Astrocyte of the cerebellum (primary cell): ENCODE data around the gene EMP2.
A peak's percentile ranks its signal among the peaks of the same experiment; 100 is the strongest.

Source experiments
- DNase-seq: peaks from one replicate; pipeline ENCODE4 v3.0.0-alpha.2; 2011; ENCODE audit warnings: low read depth
- H3K4me3 ChIP-seq: 2 replicates; pipeline ENCODE4 v1.5.1; 2011; ENCODE audit warnings: mild to moderate bottlenecking, low read depth, low read length, moderate library complexity
- in situ Hi-C: cut with HindIII; loops from 2 replicates; pipeline ENCODE4 v1.10.0; 2017; ENCODE audit warnings: low sequenced_read_pairs
- TF ChIP-seq, protein P1 (sequence below): IDR thresholded peaks from 2 replicates; pipeline ENCODE4 v1.5.1; 2012; ENCODE audit warnings: low read length, low read depth, moderate library complexity, mild to moderate bottlenecking; ENCODE audit errors: missing control alignments

The EMP2 gene, protein sequence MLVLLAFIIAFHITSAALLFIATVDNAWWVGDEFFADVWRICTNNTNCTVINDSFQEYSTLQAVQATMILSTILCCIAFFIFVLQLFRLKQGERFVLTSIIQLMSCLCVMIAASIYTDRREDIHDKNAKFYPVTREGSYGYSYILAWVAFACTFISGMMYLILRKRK

DNA sequence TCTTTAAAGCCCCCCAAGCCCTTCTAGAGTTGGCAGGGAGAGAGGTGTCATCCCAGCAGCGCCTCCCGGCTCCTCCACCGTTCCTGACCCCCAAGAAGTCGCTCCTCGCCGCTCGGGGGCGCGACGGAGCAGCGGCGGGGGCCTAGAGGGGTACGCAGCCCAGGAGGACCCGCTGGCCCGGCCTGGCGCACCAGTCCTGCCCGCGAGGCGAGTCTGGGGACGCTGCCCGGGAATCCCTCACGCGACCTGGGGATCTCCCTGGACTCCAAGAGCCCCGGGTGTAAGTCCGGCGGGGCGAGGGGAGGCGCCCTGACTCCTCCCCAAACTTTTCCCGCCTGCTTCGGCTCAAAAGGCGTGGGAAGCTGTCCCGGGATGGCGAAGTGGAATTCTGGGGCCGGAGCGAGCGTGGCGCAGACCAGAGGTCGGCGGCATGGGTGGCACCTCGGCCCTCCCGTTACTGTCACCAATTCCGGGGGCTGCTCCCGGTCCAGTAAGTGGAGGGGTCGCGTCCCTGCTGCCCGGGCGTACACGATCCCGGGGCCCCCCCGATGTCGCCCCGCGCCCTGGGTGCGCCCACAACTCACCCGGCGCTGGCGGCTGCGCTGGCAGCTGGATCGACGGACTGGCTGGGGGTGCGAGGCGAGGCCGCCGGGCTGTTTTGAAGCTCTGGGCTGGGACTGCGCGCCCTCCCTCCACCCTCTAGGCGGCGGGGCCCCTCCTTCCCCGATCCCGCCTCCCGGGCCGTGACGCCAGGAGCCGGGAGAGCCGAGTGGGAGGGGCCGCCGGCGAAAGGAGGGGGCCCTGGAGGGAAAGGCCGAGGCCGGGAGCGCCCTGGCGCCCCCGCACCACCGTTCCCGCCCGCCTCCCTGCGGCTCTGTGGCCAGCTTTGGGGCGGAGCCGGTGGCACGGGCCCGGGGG is at the start of gene EMP2:
Gene EMP2, minus strand, starts transcription at position 634 of the 918 bp plus-strand sequence. CDS start 32,981 bp downstream, outside the sequence.
- H3K4me3 ChIP-seq = peak within 1 kb of the TSS; percentile 89
- DNase-seq = no peak
- in situ Hi-C loops = no loop called here
- TF ChIP-seq, protein P1, sequence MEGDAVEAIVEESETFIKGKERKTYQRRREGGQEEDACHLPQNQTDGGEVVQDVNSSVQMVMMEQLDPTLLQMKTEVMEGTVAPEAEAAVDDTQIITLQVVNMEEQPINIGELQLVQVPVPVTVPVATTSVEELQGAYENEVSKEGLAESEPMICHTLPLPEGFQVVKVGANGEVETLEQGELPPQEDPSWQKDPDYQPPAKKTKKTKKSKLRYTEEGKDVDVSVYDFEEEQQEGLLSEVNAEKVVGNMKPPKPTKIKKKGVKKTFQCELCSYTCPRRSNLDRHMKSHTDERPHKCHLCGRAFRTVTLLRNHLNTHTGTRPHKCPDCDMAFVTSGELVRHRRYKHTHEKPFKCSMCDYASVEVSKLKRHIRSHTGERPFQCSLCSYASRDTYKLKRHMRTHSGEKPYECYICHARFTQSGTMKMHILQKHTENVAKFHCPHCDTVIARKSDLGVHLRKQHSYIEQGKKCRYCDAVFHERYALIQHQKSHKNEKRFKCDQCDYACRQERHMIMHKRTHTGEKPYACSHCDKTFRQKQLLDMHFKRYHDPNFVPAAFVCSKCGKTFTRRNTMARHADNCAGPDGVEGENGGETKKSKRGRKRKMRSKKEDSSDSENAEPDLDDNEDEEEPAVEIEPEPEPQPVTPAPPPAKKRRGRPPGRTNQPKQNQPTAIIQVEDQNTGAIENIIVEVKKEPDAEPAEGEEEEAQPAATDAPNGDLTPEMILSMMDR = peak; percentile 71

DNA sequence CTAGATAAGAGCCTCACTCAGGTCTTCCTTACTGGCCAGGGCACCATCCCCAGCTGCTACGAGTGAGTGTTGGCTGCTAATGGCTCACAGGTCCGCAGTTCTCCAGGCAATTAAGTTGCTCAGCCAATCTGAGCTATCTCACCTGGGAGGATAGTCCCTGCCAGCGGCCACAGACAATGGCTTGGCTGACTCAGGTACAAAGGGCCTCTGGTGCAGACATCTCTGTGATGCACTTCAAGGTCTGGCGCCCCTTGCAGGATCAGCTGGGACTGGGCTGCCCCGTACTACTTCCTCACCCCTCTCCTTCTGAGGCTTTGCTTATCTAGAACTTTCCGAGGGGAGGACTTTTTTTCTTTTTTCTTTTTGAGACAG is 49.2 kb upstream of the EMP2 start:
- no peak for DNase-seq
- in situ Hi-C loops = loop anchor here (25.0 kb wide), 1 partner anchor 92 kb away; no protein-coding TSS in a partner anchor
- H3K4me3 ChIP-seq = no peak overlapping the region
- TF ChIP-seq, protein P1 = no peak

DNA sequence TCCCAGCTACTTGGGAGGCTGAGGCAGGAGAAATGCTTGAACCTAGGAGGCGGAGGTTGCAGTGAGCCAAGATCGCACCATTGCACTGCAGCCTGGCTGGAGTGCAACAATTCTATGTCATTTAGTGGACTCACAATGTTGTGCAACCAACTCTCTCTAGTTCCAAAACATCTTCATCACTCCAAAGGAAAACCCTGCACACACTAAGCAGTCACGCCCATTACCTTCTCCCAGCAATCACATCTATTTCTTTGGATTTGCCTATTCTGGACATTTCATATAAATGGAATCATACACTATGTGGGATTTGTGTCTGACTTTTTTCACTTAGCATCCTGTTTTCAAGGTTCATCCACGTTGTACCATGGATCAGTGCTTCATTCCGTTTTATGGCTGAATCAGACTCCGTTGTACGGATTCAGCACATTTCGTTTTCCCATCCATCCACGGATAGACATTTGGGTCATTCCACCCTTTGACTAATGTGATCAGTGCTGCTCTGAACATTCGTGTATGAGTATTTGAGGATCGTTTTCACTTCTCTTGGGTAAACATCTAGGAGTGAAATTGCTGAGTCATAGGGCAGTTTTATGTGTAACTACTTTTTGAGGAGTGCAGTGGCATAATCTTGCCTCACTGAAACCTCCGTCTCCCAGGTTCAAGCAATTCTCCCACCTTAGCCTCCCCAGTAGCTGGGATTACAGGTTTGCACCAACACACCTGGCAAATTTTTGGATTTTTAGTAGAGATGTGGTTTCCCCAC is 45.4 kb upstream of the EMP2 start:
- TF ChIP-seq, protein P1 = no peak
- DNase-seq = no peak

DNA sequence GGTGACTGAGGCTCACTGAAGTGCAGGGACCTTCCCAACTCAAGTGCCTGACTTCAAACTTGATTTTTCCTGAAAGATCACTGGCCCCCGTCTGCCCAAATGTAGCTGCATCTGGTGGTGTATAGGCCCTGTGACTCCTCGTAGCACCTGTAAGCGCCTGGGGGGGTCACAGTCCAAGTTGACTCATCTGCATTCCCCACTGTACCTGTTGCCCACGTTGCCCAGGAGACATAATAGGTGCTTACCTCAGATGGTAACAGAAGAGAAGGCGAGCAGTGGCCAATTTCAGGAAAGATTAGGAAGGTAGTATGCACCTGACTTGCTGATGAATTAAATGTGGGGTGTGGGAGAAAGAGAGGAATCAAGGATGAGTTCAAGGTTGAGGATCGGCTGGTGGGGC is 44.1 kb upstream of the EMP2 start:
- DNase-seq = no peak
- TF ChIP-seq, protein P1 = no peak
- H3K4me3 ChIP-seq = no peak overlapping the region
- in situ Hi-C loops = no loop called here

More for the DNA sequence above, 45.4 kb upstream of the EMP2 start:
- no peak overlapping the region for H3K4me3 ChIP-seq
- in situ Hi-C loops = loop anchor here (25.0 kb wide), 1 partner anchor 88 kb away; no protein-coding TSS in a partner anchor

DNA sequence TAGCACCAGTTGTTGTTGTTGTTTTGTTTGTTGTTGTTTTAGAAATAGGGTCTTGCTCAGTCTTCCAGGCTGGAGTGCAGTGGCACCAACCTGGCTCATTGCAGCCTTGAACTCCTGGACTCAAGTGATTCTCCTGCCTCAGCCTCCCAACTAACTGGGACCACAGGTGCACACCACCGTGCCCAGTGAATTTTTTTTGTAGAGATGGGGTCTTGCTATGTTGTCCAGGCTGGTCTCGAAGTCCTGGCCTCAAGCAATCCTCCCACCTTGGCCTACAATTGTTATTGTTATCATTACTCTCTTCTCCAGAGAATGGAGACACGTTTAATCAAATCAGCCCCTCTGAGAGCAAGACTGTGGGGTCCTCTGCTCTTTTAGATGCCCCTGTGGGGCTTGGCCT is 42.7 kb upstream of the EMP2 start:
- TF ChIP-seq, protein P1 = no peak
- in situ Hi-C loops = no loop called here
- H3K4me3 ChIP-seq = no peak overlapping the region
- no peak for DNase-seq
